GM18499 (cell line): ENCODE measurements around the gene VGLL2.

Experiments
- ATAC-seq: cut with Tn5 transposase; IDR thresholded peaks from one replicate; pipeline ENCODE4 v1.9.1; 2021; ENCODE audit warnings: moderate number of reproducible peaks; ENCODE audit not compliant: insufficient read depth, unreplicated experiment

VGLL2 gene

GRCh38 chr6:117309611-117310010 is 44.3 kb downstream of the VGLL2 start:
- ATAC-seq, result no peak

- no peak for ATAC-seq
These were observed 46.0 kb downstream of the VGLL2 start for GRCh38 chr6:117311310-117311709.

GRCh38 chr6:117311726-117312125 is 46.4 kb downstream of the VGLL2 start:
- ATAC-seq, result no peak

GRCh38 chr6:117317261-117317660 is 51.9 kb downstream of the VGLL2 start:
- ATAC-seq, result no peak
